Stimulated activated CD4-positive, alpha-beta T cell treated with anti-CD3 and anti-CD28 coated beads, Interleukin-1b, Interleukin-23, amount 100 ng/mL, for 48 hours (primary cell): Measurements from ENCODE around the gene OCRL.
"Not testable (repeated sequence)": the region's sequence is repeated elsewhere in the genome, so short reads cannot be mapped to it uniquely, and the experiment has no call there.

Experiments
- DNase-seq: peaks from one replicate; pipeline ENCODE4 v3.0.0-alpha.2; 2020

The OCRL gene

GRCh38 chrX:129540722-129541184, 694 bp downstream of the OCRL start:
- no peak for DNase-seq

GRCh38 chrX:129544780-129545179, 4.7 kb downstream of the OCRL start:
- no peak for DNase-seq

- DNase-seq, result no peak
Observed at GRCh38 chrX:129545408-129545807, 5.3 kb downstream of the OCRL start.

GRCh38 chrX:129549124-129549523, 9.1 kb downstream of the OCRL start:
- no peak for DNase-seq

DNA sequence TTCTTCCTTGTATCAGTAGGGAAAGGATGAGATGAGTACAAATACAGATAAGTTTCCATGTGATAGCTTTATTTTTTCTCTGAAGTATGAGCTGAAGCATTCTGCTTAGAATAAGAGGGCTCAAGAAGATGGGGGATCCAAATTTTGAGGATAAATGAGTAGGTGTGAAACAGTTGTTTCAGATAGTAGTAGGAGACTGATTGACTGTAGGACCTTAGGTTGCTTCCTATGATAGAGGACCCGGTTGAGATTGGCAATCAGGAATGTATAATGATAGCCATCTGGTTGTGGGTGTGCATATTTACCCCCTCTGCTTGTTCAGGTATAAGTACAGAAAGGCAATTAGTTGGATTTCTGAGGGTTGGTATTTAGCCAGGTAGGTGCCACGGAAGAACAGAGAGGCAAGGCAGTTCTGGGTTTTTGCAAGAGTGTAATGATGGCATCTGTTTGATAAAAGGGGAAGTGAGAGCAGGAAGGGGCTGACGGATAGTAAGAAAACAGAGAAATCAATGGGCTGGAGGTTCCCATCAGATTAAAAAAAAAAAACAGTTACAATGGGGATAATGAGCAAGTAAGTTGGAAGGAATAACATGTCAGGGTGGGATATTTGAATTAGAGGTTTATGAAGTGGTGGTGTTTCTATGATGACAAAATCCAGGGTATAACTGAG, 13.7 kb downstream of the OCRL start:
- no peak for DNase-seq

GRCh38 chrX:129554816-129555215, 14.8 kb downstream of the OCRL start:
- DNase-seq, result not testable (repeated sequence)

GRCh38 chrX:129556806-129557315, 16.8 kb downstream of the OCRL start:
- DNase-seq, result no peak

- no peak for DNase-seq
Observed at GRCh38 chrX:129557844-129558480, 17.9 kb downstream of the OCRL start.

- DNase-seq, result no peak
Observed at GRCh38 chrX:129559783-129560182, 19.7 kb downstream of the OCRL start.

DNA sequence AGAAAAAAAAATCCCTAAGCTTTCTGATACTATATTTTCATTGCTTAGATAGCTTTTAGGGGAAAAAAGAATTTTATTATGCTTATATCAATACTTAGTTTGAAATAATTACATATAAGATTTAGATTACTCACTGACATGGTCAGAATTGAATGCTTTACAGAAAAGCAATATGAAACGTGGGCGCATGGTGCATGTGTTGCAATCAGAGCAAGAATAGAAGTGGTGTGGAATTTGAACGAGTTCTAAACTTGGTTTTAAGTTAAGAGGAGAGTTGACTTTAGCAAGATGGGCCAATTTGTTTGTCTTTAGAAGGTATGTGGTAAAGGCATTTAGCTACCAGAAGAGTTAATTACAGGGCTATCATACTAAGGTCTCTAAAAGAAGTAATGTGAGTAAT, 21.4 kb downstream of the OCRL start:
- DNase-seq, result no peak

DNA sequence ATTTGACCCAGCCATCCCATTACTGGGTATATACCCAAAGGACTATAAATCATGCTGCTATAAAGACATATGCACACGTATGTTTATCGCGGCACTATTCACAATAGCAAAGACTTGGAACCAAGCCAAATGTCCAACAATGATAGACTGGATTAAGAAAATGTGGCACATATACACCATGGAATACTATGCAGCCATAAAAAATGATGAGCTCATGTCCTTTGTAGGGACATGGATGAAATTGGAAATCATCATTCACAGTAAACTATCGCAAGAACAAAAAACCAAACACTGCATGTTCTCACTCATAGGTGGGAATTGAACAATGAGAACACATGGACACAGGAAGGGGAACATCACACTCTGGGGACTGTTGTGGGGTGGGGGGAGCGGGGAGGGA, 24.3 kb downstream of the OCRL start:
- not testable (repeated sequence) for DNase-seq

DNA sequence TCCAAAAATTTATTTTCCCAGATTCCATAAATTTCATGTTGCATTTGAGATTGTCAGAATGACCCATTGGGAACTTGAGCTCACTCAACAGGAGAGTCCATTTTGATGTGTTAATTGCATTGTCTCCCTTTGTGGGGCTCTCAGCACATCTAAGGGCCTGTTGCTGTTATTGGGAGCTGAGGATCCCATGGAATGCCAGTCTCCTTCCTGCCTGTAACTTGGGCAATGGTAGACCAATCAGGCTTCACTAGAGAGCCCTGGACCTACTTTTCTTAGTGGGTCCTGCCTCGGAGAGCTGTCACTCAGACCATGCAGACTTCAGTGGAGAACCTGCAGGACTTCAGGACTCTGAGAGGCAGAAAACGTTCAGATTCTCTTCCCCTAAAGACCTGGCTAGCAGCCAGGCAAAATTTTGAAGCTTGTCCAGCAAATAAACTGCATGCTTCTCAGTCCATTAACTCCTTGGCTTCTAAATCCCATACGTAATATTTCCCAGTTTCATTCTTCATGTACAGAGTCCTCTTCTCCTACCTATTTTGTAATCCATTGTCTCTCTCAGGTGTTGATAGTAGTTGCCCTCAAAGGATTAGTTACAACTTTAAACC, 25.1 kb downstream of the OCRL start:
- no peak for DNase-seq

- no peak for DNase-seq
Observed at GRCh38 chrX:129566073-129566472, 26.0 kb downstream of the OCRL start.

DNA sequence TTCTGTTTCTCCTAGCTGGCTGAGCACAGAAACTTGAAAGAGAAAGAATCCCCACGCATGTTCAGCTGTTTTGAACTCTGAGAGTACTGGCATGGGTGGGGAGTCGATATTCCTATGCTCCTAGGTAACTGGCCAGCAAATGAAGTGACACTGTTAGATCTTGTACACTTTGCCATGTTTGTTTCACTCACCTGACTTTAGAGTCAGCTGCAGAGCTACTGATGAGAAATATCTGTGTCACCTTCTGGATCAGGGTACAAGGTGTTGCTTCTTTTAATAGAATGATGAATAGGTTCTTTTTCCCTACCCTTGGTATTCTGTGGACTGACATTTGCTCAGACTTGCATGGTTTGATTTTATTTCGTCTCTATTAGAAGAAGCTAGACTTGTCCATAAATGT, 28.3 kb downstream of the OCRL start:
- DNase-seq, result no peak

- no peak for DNase-seq
Observed at GRCh38 chrX:129572422-129572821, 32.4 kb downstream of the OCRL start.

- not testable (repeated sequence) for DNase-seq
Observed at GRCh38 chrX:129573652-129574051, 33.6 kb downstream of the OCRL start.

DNA sequence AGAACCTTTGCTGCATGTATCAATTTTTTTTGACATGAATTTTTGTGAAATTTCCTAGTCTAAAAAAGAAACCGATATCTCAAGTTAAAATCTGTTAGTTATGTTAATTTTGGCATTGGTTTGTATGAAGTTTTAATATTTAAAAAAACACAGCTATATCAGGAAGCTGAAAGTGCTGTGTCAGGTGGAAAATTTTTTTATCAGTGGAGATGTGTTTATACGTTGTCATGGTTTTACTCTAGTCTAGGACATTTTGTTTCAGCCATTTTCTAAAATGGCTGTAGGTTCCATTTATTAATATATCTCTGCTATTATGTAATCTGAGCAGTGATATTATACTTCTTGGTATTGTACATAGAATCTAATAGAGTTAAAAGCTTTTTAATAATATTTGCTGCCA, 34.2 kb downstream of the OCRL start:
- DNase-seq, result no peak

DNA sequence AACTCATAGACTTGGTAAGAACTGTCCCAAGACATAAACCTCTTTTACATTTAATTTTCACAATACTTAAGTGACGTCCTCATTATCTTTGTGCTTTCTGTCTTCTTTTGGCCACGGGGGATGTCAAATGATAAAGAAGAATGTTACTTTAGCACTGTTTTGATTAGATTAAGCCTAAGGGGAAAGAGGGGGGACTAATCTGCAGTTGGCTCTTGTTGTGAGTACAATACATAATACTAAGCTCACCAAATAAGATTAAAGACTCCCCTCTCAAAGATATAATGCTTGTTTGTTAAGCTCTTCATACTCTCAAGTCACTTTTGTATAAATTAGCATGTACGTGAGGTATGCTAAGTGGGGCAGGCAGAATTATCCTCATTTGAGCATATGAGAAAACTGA, 36.5 kb downstream of the OCRL start:
- DNase-seq, result no peak

DNA sequence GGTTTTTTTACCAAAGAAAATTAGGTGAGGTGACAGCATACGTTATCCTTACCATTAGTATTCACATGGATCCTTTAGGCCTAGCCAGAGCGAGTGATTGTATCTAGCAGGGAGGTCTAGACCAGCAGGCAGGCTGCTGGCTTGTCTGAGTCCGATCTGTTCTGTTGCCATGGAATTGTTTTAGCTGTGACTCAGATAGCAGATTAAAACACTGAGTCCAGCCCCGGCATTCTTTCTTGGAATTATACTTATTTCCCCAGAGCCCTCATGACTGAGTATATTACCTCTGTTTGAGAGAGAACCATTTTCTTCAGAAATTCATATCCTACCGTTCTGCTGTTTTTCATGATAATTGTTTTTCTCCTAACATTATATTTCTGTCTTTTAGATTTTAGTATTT, 37.4 kb downstream of the OCRL start:
- no peak for DNase-seq

DNA sequence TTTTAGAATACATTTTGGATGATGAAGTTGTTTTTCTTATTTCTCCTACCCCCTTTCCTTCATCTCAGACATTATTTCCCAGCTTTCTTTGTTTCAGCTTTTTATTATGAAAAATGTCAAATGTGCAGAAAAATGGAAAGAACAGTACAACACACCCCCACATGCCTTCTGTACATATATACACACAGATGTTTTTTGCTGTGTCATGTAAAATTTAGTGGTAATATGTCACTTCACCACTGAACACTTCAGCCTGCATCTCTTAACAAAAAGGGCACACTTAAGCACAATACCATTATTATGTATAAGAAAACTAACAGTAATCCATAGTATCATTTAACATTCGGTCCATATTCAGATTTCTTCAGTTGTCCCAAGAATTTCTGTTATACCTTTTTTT, 37.8 kb downstream of the OCRL start:
- DNase-seq, result no peak

DNA sequence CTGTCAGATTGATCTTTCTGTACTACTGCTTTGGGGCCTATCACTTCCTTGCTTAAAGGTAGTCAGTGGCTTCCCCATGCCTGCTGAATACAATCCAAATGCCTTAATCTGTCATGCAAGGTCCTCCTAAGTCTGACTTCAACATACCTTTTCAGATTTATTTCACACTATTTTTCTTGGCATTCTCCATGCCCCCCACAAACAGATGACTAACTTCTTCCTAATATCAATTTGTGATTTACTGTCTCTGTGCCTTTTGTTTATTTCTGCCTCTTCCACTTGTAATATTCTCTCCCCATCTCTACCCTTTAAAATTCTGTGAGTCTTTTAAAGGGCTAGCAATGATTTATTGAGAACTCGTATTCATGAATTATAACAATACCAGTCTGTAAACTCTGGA, 41.8 kb downstream of the OCRL start:
- no peak for DNase-seq

GRCh38 chrX:129585167-129585566, 45.1 kb downstream of the OCRL start:
- no peak for DNase-seq

DNA sequence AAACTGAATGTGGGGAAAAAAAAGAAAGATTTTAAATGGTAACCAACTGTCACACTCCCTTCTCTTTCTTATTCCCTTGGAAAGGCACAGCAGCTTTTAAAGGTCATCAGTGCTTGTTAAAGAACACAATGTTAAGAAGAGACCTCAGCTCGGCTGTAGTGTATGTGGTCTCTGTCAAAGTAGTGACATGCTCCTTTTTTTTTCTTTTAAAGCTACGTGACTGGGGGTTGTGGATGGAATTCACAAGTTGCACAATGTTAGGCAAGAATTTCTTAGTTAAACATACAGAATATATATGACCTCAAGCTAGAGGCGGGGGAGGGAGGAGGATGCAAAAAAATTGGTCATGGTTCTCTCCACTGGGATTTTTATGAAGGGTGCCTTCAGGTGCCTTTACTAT, 45.6 kb downstream of the OCRL start:
- DNase-seq, result no peak

GRCh38 chrX:129586446-129586845, 46.4 kb downstream of the OCRL start:
- DNase-seq, result no peak
